Testis (tissue), 3 donors: ENCODE results near the gene MGAT1. TPM values are rescaled to one million over a fixed set of nuclear protein-coding genes. Genes with fewer than 3 reads are reported as not detected.
"Not testable (repeated sequence)": the region's sequence is repeated elsewhere in the genome, so short reads cannot be mapped to it uniquely, and the experiment has no call there.

Experiments used
- DNase-seq: peaks from one replicate; pipeline ENCODE4 v3.0.0-alpha.2; 2019
- H3K27ac ChIP-seq, 2 donors: fragments of 200-600 bp; sonication (generic); one replicate each; pipeline ENCODE4 v1.5.1; 2019
- H3K27me3 ChIP-seq: fragments of 200-600 bp; sonication (generic); one replicate; pipeline ENCODE4 v1.5.1; 2019
- H3K36me3 ChIP-seq: fragments of 200-600 bp; sonication (generic); one replicate; pipeline ENCODE4 v1.5.1; 2017; ENCODE audit warnings: low read depth; ENCODE audit errors: missing control alignments
- H3K4me1 ChIP-seq: fragments of 200-600 bp; sonication (generic); one replicate; pipeline ENCODE4 v1.5.1; 2019
- H3K4me3 ChIP-seq, 2 donors: fragments of 200-600 bp; sonication (generic); one replicate each; pipeline ENCODE4 v1.5.1; 2017 to 2019
- H3K9me3 ChIP-seq: fragments of 200-600 bp; sonication (generic); one replicate; pipeline ENCODE4 v1.5.1; 2017
- POLR2A ChIP-seq: fragments of 450-650 bp; IDR thresholded peaks from one replicate; pipeline ENCODE4 v1.6.1; 2017; ENCODE audit warnings: antibody characterized with exemption, mild to moderate bottlenecking, moderate library complexity
- WGBS, 2 donors: methylation state at CpG; one replicate each; pipeline ENCODE4 v1.1.5; 2018; 5-methylcytosine and 5-hydroxymethylcytosine counted together
- intact Hi-C: fragments of 100-400 bp; cut with DNase I; formaldehyde crosslinking; loops from one replicate; pipeline ENCODE4 v1.15.1; 2023; ENCODE audit warnings: low total_unique reads
- polyA plus RNA-seq: library from polyadenylated mRNA; stranded (reverse); fragments of 350-450 nt; fragmentation: Illumina TruSeq; extraction: RNeasy Lipid Tissue Mini Kit (QIAGEN cat#74804); gene quantifications from one replicate; pipeline ENCODE4 v1.2.3, GENCODE V29; 2014; ENCODE audit warnings: low read depth, low replicate concordance; ENCODE audit not compliant: insufficient read depth
- total RNA-seq, 2 donors: library from RNA; depleted of rRNA; stranded (reverse); fragments of >200 nt; gene quantifications; one replicate each; pipeline ENCODE4 v1.2.3, GENCODE V29; 2016
- TF ChIP-seq, protein P1 (sequence below), 3 experiments: fragments of 450-650 bp in 2 of 3; fragments of 200-600 bp in 1 of 3; sonication (generic) in 1 of 3; IDR thresholded peaks; one replicate each; pipeline ENCODE4 v1.5.1; 2016 to 2019; ENCODE audit warnings: antibody characterized with exemption in 3 of 3, mild to moderate bottlenecking in 2 of 3, moderate library complexity in 1 of 3

Gene MGAT1
- total and polyA plus RNA-seq, 3 donors from 2014 or later, result 95.8 to 136 (median 106) TPM

DNA sequence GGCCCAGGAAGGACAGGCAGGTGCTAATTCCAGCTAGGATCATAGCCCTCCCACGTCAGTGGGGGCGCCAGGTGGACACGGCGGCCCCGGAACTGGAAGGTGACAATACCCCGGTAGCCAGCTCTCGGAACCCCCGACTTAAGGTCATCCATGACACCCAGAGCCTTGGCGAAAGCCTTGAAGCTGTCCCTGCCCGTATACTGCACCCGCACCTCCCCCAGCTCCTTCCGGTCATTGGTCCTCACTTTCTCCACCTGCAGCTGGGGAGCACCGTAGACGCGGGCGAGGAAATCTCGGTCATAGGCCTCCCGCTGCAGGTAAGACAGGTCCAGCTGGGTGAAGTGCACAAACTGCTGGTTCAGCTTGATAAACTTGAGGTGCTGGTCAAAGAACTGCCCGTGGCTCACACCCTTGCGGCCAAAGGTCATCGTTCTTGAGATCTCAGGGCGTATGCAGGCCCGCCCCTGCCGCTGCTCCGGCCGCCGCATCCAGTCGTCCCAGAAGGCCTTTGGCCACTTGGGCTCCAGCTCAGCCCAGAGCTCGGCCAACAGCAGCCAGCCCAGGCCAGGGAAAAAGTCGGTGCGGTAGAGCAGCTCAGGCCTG is 10.9 kb downstream of the MGAT1 start:
- Histone ChIP-seq H3K4me3 (no peak overlapping the region), H3K36me3 (no peaks in the 10 kb centered on the region), H3K27ac (no peak overlapping the region), H3K4me1 (peaks cover 40% of the 10 kb centered on the region), H3K27me3 (no peaks in the 10 kb centered on the region), H3K9me3 (no peaks in the 10 kb centered on the region)
- TF ChIP-seq POLR2A, result no peak
- TF ChIP-seq, protein P1, sequence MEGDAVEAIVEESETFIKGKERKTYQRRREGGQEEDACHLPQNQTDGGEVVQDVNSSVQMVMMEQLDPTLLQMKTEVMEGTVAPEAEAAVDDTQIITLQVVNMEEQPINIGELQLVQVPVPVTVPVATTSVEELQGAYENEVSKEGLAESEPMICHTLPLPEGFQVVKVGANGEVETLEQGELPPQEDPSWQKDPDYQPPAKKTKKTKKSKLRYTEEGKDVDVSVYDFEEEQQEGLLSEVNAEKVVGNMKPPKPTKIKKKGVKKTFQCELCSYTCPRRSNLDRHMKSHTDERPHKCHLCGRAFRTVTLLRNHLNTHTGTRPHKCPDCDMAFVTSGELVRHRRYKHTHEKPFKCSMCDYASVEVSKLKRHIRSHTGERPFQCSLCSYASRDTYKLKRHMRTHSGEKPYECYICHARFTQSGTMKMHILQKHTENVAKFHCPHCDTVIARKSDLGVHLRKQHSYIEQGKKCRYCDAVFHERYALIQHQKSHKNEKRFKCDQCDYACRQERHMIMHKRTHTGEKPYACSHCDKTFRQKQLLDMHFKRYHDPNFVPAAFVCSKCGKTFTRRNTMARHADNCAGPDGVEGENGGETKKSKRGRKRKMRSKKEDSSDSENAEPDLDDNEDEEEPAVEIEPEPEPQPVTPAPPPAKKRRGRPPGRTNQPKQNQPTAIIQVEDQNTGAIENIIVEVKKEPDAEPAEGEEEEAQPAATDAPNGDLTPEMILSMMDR (IDR thresholded peaks at IDR 0.05), result no peak
- intact Hi-C loops, result no loop called here
- WGBS, 2 donors, result 74 to 84% methylated on average over 10 to 31 of the region's 31 CpGs
- no peak for DNase-seq

DNA sequence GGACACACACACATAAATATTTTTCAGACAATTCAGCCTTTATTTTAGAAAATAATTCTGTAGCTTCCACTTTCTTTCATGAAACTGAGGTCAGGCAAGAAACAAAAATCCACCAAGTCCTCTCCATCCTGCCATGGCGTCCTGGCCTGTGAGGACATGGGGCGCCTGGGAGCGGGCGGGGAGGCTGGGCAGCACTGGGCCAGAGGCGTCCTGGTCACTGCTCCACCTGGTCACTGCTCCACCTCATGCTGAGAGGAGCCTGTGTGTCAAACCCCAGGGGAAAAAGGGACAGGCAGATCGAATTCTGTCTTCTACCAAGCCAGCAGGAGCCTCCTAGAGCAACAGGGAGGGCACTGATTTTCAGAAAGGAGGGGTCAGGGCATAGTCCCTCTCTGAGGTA is 12.1 kb downstream of the MGAT1 start:
- Histone ChIP-seq H3K4me3 (no peak overlapping the region), H3K9me3 (no peaks in the 10 kb centered on the region), H3K4me1 (peaks cover 52% of the 10 kb centered on the region), H3K27ac (peak overlapping the region; percentile 47 to 74), H3K27me3 (no peaks in the 10 kb centered on the region), H3K36me3 (no peaks in the 10 kb centered on the region)
- no peak for DNase-seq
- TF ChIP-seq POLR2A, result no peak
- TF ChIP-seq, protein P1 (IDR thresholded peaks at IDR 0.05), result no peak
- intact Hi-C loops, result no loop called here
- 79 to 82% methylated on average over 6 of the region's 6 CpGs for WGBS, 2 donors

DNA sequence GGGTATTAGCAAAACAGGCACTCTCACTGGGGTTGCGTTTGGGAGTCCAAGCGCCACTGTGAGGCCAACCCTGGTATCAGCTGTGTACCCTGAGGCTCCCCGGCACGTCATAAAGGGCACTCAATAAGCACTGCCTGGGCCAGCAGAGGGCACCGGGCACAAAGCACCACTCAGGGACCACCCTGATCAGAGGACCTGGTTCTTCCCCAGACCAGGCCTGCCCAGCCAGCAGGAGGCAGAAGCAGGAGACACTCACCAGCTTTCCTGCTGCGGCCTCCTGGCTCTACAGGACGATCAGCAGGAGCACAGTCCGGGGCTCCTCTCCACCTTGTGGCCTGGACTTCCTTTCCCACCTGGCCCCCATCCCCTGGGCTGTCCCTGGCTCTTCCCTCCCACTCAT is 12.6 kb downstream of the MGAT1 start:
- DNase-seq, result peak; percentile 72
- Histone ChIP-seq H3K4me1 (peaks cover 57% of the 10 kb centered on the region), H3K9me3 (no peaks in the 10 kb centered on the region), H3K27me3 (no peaks in the 10 kb centered on the region), H3K27ac (peak overlapping the region; percentile 47 to 74), H3K4me3 (no peak overlapping the region), H3K36me3 (no peaks in the 10 kb centered on the region)
- intact Hi-C loops, result no loop called here
- TF ChIP-seq, protein P1 (IDR thresholded peaks at IDR 0.05), result peak in 1 of 3 experiments; percentile 21
- no peak for TF ChIP-seq POLR2A
- WGBS, 2 donors, result 60 to 71% methylated on average over 7 to 8 of the region's 8 CpGs

DNA sequence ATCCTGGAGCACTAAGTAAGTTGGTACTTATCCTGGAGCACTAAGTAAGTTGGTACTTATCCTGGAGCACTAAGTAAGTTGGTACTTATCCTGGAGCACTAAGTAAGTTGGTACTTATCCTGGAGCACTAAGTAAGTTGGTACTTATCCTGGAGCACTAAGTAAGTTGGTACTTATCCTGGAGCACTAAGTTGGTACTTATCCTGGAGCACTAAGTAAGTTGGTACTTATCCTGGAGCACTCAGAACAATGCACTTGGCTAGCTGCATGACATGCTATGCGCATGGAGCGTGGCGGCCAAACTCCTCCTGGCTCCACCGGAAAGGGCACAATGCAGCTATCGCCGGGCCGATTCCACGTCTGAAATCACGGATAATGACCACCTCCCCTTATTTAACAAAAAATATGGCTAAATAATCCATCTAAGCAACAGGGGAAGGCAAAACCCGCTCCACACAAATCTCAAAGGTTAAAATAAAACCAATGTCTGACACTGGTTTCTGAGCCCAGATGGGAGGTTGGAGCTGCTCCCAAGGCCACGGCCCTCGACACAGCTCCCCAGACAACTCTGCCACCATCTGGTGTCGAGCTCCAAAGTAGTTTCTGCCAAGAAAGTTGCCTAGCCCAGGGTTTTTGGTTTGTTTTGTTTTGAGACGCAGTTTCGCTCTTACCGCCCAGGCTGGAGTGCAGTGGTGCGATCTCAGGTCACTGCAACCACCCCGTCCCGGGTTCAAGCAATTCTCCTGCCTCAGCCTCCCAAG is 13.8 kb downstream of the MGAT1 start:
- H3K27ac ChIP-seq, result peak overlapping the region; percentile 55 to 80
- intact Hi-C loops, result loop anchor here (5.0 kb wide), 1 partner anchor 73 kb away; the partner anchor contains the start of gene ZFP62
- 46 to 60% methylated on average over 19 of the region's 19 CpGs for WGBS, 2 donors
- H3K4me1 ChIP-seq, result peaks cover 67% of the 10 kb centered on the region
- not testable (repeated sequence) for H3K4me3 ChIP-seq, H3K27me3 ChIP-seq, H3K36me3 ChIP-seq, H3K9me3 ChIP-seq
- peak; percentile 80 for DNase-seq

DNA sequence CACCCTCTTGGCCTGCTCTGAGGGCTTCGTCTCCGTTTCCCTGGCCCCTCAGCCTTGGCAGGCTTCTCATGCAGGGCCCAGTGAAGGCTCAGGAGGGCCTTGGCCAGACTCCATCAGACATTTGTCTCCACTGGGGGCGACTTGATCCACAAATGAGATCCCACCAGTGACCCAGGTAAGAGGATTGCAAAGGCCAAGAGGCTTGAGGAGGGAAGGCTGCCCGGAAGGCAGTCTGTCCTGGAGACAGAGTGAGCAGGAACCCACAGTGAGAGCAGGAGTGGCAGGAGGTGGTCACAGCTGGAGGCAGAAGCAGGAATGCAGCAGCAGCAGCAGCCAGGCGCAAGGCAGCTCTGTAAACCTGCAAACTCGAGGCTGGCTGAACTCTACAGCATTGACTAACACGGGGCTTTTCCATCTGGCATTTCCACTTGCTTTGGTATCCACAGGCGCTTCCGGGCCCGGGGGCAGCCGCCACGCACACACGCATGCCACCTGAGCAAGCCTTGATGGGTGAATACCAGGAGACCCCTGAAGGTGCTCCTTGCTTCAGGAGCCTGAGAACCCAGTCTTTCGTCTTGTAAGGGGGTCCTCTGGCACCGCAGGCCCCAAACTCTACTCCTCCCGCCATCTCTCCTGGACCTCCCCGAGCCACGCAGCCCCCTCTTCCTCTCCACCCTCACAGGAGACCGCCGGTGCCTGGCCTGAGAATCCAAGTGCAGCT is 14.7 kb downstream of the MGAT1 start:
- H3K36me3 ChIP-seq, result no peaks in the 10 kb centered on the region
- peaks cover 67% of the 10 kb centered on the region for H3K4me1 ChIP-seq
- intact Hi-C loops, result loop anchor here (5.0 kb wide), 1 partner anchor 74 kb away; the partner anchor contains the start of gene ZFP62
- no peak overlapping the region for H3K4me3 ChIP-seq
- DNase-seq, result peak; percentile 48
- H3K27ac ChIP-seq, result peak overlapping the region; percentile 50 to 80
- H3K9me3 ChIP-seq, result no peaks in the 10 kb centered on the region
- H3K27me3 ChIP-seq, result no peaks in the 10 kb centered on the region
- no peak for TF ChIP-seq POLR2A
- TF ChIP-seq, protein P1 (IDR thresholded peaks at IDR 0.05), result no peak
- WGBS, 2 donors, result 52 to 80% methylated on average over 19 to 20 of the region's 20 CpGs
